NCI-H2081 (cell line): ENCODE data around the gene CTDP1.

ENCODE experiments used
- DNase-seq, 2 experiments: peaks; one replicate each; lab custom pipeline; 2025; lab: John Stamatoyannopoulos, UW

Gene CTDP1

DNA sequence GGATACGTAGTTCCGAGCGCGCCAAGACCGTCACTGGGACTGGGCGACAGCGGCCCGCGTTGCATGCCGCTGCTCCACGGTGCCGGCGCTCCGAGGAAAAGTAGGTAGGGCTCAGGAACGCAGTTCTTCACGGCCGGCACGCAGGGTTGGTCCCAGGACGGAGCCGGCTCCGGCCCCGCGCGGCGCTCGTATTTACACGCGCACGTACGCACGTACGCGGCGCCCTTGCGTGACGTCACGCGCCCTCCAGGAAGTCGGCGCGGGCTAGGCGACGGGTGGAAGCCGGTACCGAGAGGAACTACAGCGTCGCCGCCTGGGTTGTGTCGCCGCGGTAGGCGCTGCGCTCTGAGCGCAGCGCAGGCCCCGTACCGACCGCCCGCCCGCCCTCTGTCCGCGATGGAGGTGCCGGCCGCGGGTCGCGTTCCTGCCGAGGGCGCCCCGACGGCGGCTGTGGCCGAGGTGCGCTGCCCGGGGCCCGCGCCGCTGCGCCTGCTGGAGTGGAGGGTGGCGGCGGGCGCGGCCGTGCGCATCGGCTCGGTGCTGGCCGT is at the start of gene CTDP1:
Gene CTDP1, plus strand, starts transcription at position 252 of the 548 bp plus-strand sequence. Its CDS starts 145 bp downstream, at position 397.
- peak; percentile 85 to 92 for DNase-seq

DNA sequence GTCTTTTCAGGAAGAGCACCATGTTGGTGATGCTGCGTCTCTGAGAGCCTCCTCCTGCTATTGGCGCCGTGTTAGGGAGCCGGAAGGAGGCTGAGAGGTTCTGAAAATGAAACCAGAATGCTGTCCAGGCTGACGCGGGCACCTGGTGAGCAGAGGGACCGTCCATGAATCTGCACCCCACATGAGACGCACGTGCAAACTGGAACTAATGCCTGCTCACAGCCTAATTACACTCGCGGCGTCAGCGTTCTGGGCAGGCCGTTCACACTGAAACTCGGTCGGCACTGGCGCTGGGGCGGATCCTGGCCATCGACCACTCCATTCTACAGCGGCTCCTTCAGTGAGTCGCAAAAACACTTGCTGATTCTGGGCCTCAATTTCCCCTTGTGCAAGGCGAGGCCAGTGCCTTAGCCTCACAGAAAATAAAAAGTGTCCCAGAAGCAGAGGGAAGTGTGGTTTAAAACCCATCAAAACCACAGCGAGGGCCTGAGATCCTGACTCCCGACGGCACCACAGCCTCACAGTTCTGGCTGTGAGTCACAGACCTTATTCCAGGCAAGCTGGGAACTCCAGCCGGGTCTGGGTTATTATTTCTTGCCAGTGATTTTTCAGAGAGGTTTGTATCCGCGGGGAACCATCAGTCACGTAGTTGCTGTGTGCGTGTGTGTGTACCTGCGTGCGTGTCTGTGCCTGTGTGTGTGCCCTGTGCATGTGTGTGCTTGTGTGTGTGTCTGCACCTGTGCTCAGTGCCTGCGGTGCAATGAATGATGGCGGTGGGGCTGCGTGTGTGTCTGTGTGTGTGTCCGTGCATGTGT is 49.1 kb upstream of the CTDP1 start:
- DNase-seq: no peak

GRCh38 chr18:79631096-79631507 is 48.5 kb upstream of the CTDP1 start:
- no peak for DNase-seq

DNA sequence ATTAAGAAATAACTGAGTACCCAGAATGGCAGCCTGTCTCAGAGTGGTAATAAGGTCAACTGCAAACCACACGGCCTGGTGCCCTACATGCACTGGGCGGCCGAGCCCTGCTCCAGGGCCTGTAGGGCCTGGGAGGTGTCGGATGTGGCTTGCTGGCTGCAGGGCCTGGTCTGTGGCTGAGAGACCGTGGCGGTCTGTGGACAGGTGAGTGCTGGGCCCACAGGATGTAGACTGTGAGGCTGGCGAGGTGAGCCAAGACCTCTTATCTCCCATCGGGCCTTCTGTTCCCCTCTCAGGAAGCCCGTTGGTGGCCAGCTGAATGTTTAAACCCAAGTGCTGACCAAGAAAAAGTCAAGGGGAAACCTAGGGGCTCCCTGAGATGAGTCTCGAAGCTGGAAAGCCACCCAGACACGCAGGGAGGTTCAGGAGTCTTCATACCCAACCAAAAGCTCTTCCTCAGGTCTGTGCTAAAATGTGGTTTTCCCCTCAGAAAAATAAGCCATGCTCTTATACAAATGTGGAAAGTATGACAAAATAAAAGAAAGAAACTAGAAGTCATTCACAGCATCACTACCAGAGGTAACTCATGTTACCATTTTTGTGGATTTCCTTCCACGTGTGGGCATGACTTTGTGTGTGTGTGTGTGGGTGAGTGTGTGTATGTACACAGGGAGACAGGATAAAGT is 47.7 kb upstream of the CTDP1 start:
- no peak for DNase-seq

GRCh38 chr18:79632765-79633164 is 46.8 kb upstream of the CTDP1 start:
- no peak for DNase-seq

DNA sequence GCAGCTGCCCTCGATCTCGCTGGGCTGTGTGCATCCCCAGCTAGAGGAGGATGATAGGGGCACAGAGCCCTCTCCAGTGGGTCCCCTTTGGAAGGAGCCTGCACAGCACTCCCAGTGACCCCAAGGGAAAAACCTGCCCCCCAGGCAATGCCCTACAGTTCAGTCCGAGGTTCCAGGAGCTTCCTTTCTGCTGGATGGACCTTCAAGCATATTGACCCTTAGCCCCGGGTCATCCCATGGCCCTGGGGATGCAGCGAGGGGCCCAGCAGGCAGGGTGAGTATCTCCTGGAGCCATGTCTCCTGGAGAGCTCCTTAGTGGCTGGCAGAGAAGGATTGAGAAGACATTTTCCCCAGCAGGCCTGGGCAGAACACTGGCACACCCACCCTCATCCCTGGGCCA is 45.4 kb upstream of the CTDP1 start:
- no peak for DNase-seq

- no peak for DNase-seq
These were observed 44.8 kb upstream of the CTDP1 start for GRCh38 chr18:79634593-79635426.

GRCh38 chr18:79635427-79635726 is 44.2 kb upstream of the CTDP1 start:
- DNase-seq: no peak

DNA sequence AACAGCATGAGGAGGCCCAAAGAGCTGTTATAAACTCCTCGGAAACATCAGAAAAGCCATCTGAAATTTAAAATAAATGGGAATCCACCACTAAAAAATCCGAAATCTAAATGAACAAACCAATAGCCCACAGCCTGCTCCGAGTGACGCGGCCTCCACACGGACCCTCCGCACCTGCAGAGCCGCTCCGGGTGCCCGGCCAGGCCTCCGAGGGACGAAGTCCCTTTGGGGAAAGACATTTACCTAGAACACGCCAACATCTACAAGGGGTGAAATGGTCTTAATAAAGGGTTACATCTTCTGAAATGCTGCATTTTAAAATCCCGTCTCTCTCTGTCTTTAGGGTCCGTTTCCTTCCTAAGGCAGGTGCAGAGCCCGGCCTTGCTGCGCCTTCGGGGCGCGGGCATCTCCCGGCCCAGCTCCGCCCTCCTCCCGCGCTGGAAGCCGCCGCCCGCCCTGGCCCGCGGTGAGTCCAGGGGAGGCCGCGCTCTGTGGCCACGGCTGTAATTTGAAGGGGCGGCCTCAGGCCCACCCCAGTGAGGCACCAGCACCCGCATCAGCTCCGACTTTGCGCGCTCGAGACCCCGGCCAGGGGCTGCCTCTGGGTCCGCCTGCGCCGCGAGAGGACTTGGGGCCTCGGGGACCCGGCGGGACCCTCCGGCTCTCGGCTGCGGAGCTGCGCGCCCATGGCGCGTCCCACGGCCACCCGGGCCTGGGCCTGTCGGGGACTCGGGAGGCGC is 42.3 kb upstream of the CTDP1 start:
- no peak for DNase-seq

- no peak for DNase-seq
These were observed 41.4 kb upstream of the CTDP1 start for GRCh38 chr18:79637921-79638909.

GRCh38 chr18:79639072-79639829 is 40.4 kb upstream of the CTDP1 start:
- no peak for DNase-seq

GRCh38 chr18:79640064-79640672 is 39.4 kb upstream of the CTDP1 start:
- DNase-seq: no peak

DNA sequence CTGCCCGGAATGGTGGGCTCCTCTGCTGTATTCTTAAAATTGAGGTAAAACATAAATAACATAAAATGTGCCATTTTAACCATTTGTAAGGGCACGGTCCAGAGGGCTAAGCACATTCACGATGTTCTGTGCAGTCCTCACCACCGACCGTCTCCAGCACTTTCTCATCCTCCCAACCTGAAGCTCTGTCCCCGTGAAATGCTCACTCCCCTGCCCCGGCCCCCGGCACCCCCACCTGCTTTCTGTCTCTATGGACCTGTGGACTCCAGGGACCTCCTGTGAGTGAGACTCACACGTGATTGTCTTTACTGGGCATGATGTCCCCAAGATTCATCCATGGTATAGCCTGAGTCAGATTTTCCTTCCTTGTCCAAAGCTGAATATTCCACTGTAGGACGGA is 38.7 kb upstream of the CTDP1 start:
- DNase-seq: no peak

DNA sequence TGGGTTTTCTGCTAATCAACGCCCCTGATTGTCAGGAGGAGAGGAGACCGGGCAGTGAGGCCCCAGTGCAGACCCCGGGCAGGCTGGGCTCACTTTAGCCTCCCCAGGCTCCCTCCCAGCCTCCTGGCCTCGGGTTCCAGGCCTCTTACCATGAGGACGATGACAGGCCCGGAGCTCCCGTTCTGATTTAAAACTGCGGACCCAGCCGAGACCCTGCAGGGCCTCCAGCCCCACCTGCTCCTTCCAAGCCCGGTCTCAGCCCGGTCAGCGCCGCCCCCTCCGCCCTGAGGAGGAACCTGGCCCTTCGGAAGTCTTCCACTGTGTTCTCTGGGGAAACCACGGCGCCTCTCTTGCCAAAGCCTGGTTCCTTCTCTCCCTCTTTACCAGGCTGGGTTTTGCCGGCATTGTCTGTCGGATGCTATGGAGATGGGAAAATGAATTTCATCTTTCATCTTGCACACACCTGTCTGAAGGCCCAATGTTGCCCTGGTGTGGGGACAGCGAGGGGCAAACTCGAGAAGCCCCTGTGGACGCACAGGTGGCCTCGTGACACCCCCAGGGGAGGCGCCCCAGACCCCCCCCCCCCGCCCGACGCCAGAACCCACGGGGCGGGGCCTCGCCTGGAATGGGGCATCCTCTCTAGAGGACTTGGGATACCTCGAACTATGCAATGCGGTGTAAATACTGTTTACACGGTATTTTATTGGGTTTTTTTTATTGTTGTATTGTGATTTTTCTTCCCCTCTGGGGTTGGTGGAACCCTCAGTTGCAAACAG is 37.7 kb upstream of the CTDP1 start:
- DNase-seq: no peak

DNA sequence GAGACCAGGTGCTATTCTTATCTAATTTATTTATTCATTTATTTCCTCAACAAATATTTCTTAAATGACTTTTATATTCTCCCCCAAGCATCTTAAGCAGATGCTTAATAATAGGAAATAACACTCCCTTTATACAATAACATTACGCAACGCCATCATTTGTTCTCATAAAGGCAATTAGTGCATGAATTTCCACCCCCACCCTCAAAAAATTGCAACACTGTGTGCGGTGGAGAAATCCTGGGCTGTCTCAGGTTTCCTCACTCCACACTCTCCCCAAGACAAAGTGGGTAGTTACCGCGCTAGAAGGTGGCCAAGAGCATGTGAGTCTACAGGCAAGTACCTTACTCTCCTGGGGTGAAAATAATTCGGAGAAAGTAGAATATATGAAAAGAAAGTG is 37.0 kb upstream of the CTDP1 start:
- DNase-seq: no peak

GRCh38 chr18:79643054-79643984 is 36.3 kb upstream of the CTDP1 start:
- DNase-seq: no peak

DNA sequence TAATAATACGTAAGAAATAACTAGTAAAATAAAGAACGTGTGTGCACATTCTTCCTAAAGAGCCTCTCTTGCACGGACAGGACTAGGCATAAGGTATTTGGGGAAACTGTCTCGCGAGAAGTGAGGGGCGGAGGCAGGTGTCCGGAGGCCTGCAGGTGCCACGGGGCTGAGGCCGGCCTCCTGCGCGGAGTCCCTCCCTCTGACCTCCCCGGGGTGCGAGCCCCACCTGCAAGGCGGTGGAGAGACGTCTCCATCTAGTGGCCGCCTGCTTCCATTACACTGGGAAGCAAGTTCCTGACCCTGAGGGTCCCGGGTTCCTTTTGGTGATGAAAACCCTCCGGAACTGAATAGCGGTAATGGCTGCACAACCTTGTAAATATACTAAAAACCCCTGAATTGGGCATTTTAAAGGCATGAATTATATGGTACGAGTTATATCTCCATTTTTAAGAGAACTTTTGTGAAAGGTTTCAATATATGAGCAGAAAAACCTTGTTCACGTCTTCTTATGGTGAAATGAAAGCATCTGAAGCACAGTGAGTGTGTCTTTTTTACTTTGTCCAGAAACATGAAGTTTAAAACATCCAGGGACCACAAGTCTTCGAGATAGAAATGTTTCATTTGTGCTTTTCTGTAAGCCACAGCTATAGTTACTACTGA is 35.5 kb upstream of the CTDP1 start:
- DNase-seq: peak; percentile 53 to 61
